HepG2 (cell line): ENCODE measurements around the gene DNASE2. TPM values are rescaled to one million over a fixed set of nuclear protein-coding genes. Genes with fewer than 3 reads are reported as not detected.

Source experiments
- ADNP ChIP-seq: sonication (generic); formaldehyde crosslinking; IDR thresholded peaks from 2 replicates; pipeline ENCODE4 v1.4.0; 2020; ENCODE audit warnings: missing genetic modification reagents
- CENPX ChIP-seq: sonication (generic); formaldehyde crosslinking; IDR thresholded peaks from 2 replicates; pipeline ENCODE4 v1.9.0; 2021; ENCODE audit warnings: mild to moderate bottlenecking, missing genetic modification reagents, moderate library complexity
- DBP ChIP-seq: sonication (generic); formaldehyde crosslinking; IDR thresholded peaks from 2 replicates; pipeline ENCODE4 v1.4.0; 2020; ENCODE audit warnings: missing genetic modification reagents; ENCODE audit errors: not compliant biosample characterization
- DPF2 ChIP-seq: sonication (generic); formaldehyde crosslinking; IDR thresholded peaks from 2 replicates; pipeline ENCODE4 v1.4.0; 2020; ENCODE audit warnings: mild to moderate bottlenecking, low read depth, missing genetic modification reagents, borderline replicate concordance
- DZIP1 ChIP-seq: sonication (generic); formaldehyde crosslinking; IDR thresholded peaks from 2 replicates; pipeline ENCODE4 v1.5.0; 2020; ENCODE audit warnings: mild to moderate bottlenecking, missing genetic modification reagents
- FOXA3 ChIP-seq: IDR thresholded peaks from 2 replicates; pipeline ENCODE4 v1.6.1; 2016; ENCODE audit warnings: missing genetic modification reagents, missing compliant biosample characterization
- GLMP ChIP-seq: sonication (generic); formaldehyde crosslinking; IDR thresholded peaks from 2 replicates; pipeline ENCODE4 v1.9.0; 2021; ENCODE audit warnings: missing genetic modification reagents, mild to moderate bottlenecking, borderline replicate concordance
- HNRNPLL ChIP-seq: fragments of 200-400 bp; formaldehyde crosslinking; IDR thresholded peaks from 2 replicates; pipeline ENCODE4 v1.6.1; 2017; ENCODE audit warnings: mild to moderate bottlenecking, low read depth, low read length; ENCODE audit not compliant: poor library complexity, severe bottlenecking
- MED1 ChIP-seq: sonication (generic); formaldehyde crosslinking; IDR thresholded peaks from 2 replicates; pipeline ENCODE4 v1.4.0; 2020; ENCODE audit warnings: missing genetic modification reagents
- RXRA ChIP-seq: sonication (generic); formaldehyde crosslinking; IDR thresholded peaks from 2 replicates; pipeline ENCODE4 v1.5.1; 2020; ENCODE audit warnings: missing genetic modification reagents
- SSRP1 ChIP-seq: IDR thresholded peaks from 2 replicates; pipeline ENCODE4 v1.6.1; 2016; ENCODE audit warnings: control low read depth
- TEAD3 ChIP-seq: optimal IDR thresholded peaks from 2 replicates; pipeline ENCODE3; 2016; ENCODE audit warnings: borderline replicate concordance
- TERF1 ChIP-seq: sonication (generic); formaldehyde crosslinking; IDR thresholded peaks from 2 replicates; pipeline ENCODE4 v1.8.0; 2022; ENCODE audit warnings: mild to moderate bottlenecking, missing genetic modification reagents, moderate library complexity
- ZNF235 ChIP-seq: sonication (generic); formaldehyde crosslinking; IDR thresholded peaks from 2 replicates; pipeline ENCODE4 v1.8.1; 2023; ENCODE audit warnings: mild to moderate bottlenecking, missing genetic modification reagents, borderline replicate concordance
- ZNF253 ChIP-seq: sonication (generic); formaldehyde crosslinking; IDR thresholded peaks from 2 replicates; pipeline ENCODE4 v1.8.0; 2022; ENCODE audit warnings: mild to moderate bottlenecking, missing genetic modification reagents, borderline replicate concordance
- ZNF414 ChIP-seq: sonication (generic); formaldehyde crosslinking; IDR thresholded peaks from 2 replicates; pipeline ENCODE4 v1.5.0; 2020; ENCODE audit warnings: missing genetic modification reagents
- ZNF687 ChIP-seq: sonication (generic); formaldehyde crosslinking; IDR thresholded peaks from 2 replicates; pipeline ENCODE4 v1.5.1; 2020; ENCODE audit warnings: mild to moderate bottlenecking, missing genetic modification reagents, moderate library complexity
- polyA plus RNA-seq, 8 experiments: library from polyadenylated mRNA; depleted of rRNA in 3 of 8; stranded (reverse) in 7 of 8; unstranded in 1 of 8; fragments of >200 nt; fragmentation: Illumina TruSeq in 4 of 8; extraction: Trizol in 4 of 8; gene quantifications; 2 replicates each; pipeline versions ENCODE4 v1.2.1 to v1.2.3, GENCODE V29; 2011 to 2016; ENCODE audit warnings: low read depth in 4 of 8, missing spikeins in 1 of 8, mixed read lengths in 1 of 8; ENCODE audit not compliant: insufficient read depth in 1 of 8
- total RNA-seq, 5 experiments: library from RNA; depleted of rRNA; stranded (reverse); fragments of >200 nt; fragmentation: Illumina TruSeq; extraction: Trizol; gene quantifications; 2 replicates each; pipeline ENCODE4 v1.2.3, GENCODE V29; 2016; ENCODE audit warnings: low read depth in 1 of 5

Gene DNASE2
- total and polyA plus RNA-seq, 2 of the 13 experiments (the other 11 are each of a cell fraction or from before 2014, with no cell fraction given): 7.5 to 16.2 TPM

- TF ChIP-seq TERF1 (no peak), ZNF235 (CRISPR knock-in tag) (no peak), TEAD3 (CRISPR knock-in tag) (peak; percentile 54), DZIP1 (CRISPR knock-in tag) (no peak), HNRNPLL (no peak), ZNF687 (peak; percentile 82), FOXA3 (peak; percentile 54; the same call in 1 of the 2 replicates), SSRP1 (CRISPR knock-in tag) (no peak), DBP (CRISPR knock-in tag) (no peak), ZNF414 (CRISPR knock-in tag) (0 out of 2 replicates have a peak, but pooled peaks have one; percentile 2), ZNF253 (CRISPR knock-in tag) (no peak; the same call in 1 of the 2 replicates), RXRA (CRISPR knock-in tag) (peak; percentile 73; the same call in 1 of the 2 replicates), ADNP (CRISPR knock-in tag) (no peak), MED1 (CRISPR knock-in tag) (peak; percentile 70), DPF2 (CRISPR knock-in tag) (no peak), CENPX (CRISPR knock-in tag) (no peak), GLMP (CRISPR knock-in tag) (no peak)
Observed at GRCh38 chr19:12864721-12865715, 16.2 kb downstream of the DNASE2 start (continued).
